ENCODE data around the gene SOCS6.
A peak's percentile ranks its signal among the peaks of the same experiment; 100 is the strongest.

The SOCS6 gene

GRCh38 chr18:70289351-70290312, 787 bp downstream of the SOCS6 start:
- Histone ChIP-seq H3K9ac (ENCODE audit: low read length) (peak overlapping the region; percentile 93), H3K4me1 (ENCODE audit: control insufficient read depth, insufficient read depth, low read length) (peaks cover 19% of the 10 kb centered on the region; the same call in 1 of the 2 replicates), H3K27ac (ENCODE audit: low read depth, low read length) (peak overlapping the region; percentile 55; the same call in 1 of the 2 replicates)

DNA sequence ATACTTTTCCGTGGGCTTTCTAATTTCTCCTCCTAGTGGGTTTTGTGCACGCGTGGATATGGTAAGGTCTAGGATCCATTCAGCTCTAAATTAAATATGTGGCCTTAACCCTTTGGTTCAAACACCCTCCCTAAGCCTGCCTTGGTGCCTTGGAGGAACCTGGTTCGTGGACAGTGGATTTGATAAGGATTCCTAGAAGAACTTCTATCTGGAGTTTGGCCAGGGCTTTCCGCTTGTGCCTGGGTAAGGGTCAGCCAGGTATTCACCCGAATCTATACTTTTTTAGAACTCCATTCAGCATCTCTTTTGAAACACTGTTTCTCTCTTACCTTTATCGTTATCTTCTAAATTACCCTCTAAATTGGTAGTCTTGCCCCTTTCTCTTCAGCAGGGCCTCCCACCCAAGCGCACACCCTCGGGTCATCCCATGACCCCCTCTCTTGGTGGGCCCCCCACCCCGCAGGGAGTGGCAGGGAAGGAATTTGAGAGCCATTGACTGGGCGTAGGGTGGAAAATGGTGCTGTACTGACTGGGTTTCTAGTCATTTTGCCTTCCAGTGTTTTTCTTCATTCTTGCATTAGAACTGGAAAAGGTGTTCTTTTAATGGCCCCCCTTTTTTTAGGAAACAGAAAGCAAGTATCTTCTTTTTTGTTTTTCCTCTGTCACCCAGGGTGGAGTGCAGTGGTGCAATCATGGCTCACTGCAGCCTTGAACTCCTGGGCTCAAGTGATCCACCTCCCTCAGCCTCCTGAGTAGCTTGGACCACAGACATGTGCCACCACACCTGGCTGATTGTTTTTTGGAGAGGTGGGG, 1.8 kb downstream of the SOCS6 start:
- Histone ChIP-seq H3K9me3 (ENCODE audit: control insufficient read depth, insufficient read depth, low read depth, low read length) (no peaks in the 10 kb centered on the region), H3K4me3 (ENCODE audit: low read depth, low read length) (peak overlapping the region; percentile 93), H3K9ac (ENCODE audit: low read length) (peak overlapping the region; percentile 93), H3K4me1 (ENCODE audit: control insufficient read depth, insufficient read depth, low read length) (peaks cover 22% of the 10 kb centered on the region), H3K27ac (ENCODE audit: low read depth, low read length) (no peak overlapping the region), H3K36me3 (ENCODE audit: control insufficient read depth, insufficient read depth, low read length) (no peaks in the 10 kb centered on the region), H3K27me3 (ENCODE audit: control insufficient read depth, insufficient read depth, low read length) (no peaks in the 10 kb centered on the region)

More at GRCh38 chr18:70289351-70290312, 787 bp downstream of the SOCS6 start:
- Histone ChIP-seq H3K36me3 (ENCODE audit: control insufficient read depth, insufficient read depth, low read length) (no peaks in the 10 kb centered on the region), H3K4me3 (ENCODE audit: low read depth, low read length) (peak overlapping the region; percentile 93), H3K27me3 (ENCODE audit: control insufficient read depth, insufficient read depth, low read length) (no peaks in the 10 kb centered on the region), H3K9me3 (ENCODE audit: control insufficient read depth, insufficient read depth, low read depth, low read length) (no peaks in the 10 kb centered on the region)

- Histone ChIP-seq H3K27me3 (ENCODE audit: control insufficient read depth, insufficient read depth, low read length) (no peaks in the 10 kb centered on the region), H3K9ac (ENCODE audit: low read length) (no peak overlapping the region), H3K4me3 (ENCODE audit: low read depth, low read length) (no peak overlapping the region)
These were observed 2.4 kb downstream of the SOCS6 start for GRCh38 chr18:70291295-70291574.

DNA sequence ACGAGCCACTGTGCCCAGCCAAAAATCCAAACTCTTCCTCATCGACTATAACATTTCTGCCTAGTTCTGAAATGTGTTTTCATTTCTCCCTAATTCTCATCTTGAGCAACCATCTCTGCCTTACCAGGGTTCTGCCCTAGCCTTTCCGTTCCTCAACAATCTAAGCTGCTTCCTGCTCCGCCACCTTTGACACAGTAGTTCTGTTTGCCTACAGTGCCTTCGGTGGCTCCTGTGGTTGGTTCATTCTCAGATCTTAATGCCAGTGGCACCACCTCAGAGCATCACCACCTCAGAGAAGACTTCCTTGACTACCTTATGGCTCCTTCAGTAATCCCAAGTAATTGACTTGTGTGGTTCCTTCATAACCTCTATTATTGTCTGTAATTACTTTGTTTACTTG, 3.8 kb downstream of the SOCS6 start:
- H3K9ac ChIP-seq (ENCODE audit: low read length), result no peak overlapping the region
- H3K27ac ChIP-seq (ENCODE audit: low read depth, low read length), result no peak overlapping the region
- no peaks in the 10 kb centered on the region for H3K27me3 ChIP-seq (ENCODE audit: control insufficient read depth, insufficient read depth, low read length)
- H3K4me3 ChIP-seq (ENCODE audit: low read depth, low read length), result no peak overlapping the region
- H3K36me3 ChIP-seq (ENCODE audit: control insufficient read depth, insufficient read depth, low read length), result no peaks in the 10 kb centered on the region
- peaks cover 34% of the 10 kb centered on the region for H3K4me1 ChIP-seq (ENCODE audit: control insufficient read depth, insufficient read depth, low read length)
- H3K9me3 ChIP-seq (ENCODE audit: control insufficient read depth, insufficient read depth, low read depth, low read length), result no peaks in the 10 kb centered on the region

More at GRCh38 chr18:70291295-70291574, 2.4 kb downstream of the SOCS6 start:
- Histone ChIP-seq H3K4me1 (ENCODE audit: control insufficient read depth, insufficient read depth, low read length) (peaks cover 27% of the 10 kb centered on the region), H3K9me3 (ENCODE audit: control insufficient read depth, insufficient read depth, low read depth, low read length) (no peaks in the 10 kb centered on the region), H3K27ac (ENCODE audit: low read depth, low read length) (no peak overlapping the region), H3K36me3 (ENCODE audit: control insufficient read depth, insufficient read depth, low read length) (no peaks in the 10 kb centered on the region)

DNA sequence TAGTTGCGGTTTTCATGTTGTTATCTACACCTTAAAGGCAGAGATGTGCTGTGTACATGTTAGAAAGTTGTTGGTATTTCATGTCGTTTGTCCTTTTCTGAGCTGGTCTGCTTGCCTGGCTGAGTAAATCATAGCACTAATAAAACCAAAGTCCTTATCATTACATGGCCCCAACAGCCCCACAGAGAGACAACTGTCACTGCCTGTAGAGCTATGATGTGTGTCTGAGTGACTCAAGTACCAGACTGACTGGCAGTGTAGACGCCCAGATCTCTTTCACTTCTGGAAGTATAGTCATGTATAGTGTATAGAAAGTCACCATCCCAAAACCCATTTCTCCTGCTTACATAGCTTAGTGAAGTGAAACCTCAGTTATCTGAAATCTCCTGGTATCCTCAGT, 4.3 kb downstream of the SOCS6 start:
- H3K27ac ChIP-seq (ENCODE audit: low read depth, low read length), result no peak overlapping the region
- no peaks in the 10 kb centered on the region for H3K36me3 ChIP-seq (ENCODE audit: control insufficient read depth, insufficient read depth, low read length)
- H3K27me3 ChIP-seq (ENCODE audit: control insufficient read depth, insufficient read depth, low read length), result no peaks in the 10 kb centered on the region
- H3K4me3 ChIP-seq (ENCODE audit: low read depth, low read length), result no peak overlapping the region
- H3K9me3 ChIP-seq (ENCODE audit: control insufficient read depth, insufficient read depth, low read depth, low read length), result no peaks in the 10 kb centered on the region
- H3K4me1 ChIP-seq (ENCODE audit: control insufficient read depth, insufficient read depth, low read length), result peaks cover 34% of the 10 kb centered on the region
- no peak overlapping the region for H3K9ac ChIP-seq (ENCODE audit: low read length)

- H3K9me3 ChIP-seq (ENCODE audit: control insufficient read depth, insufficient read depth, low read depth, low read length), result peaks cover 3% of the 10 kb centered on the region; the same call in 1 of the 2 replicates
- no peaks in the 10 kb centered on the region for H3K27me3 ChIP-seq (ENCODE audit: control insufficient read depth, insufficient read depth, low read length)
- H3K27ac ChIP-seq (ENCODE audit: low read depth, low read length), result no peak overlapping the region
- H3K4me1 ChIP-seq (ENCODE audit: control insufficient read depth, insufficient read depth, low read length), result peaks cover 34% of the 10 kb centered on the region
- no peak overlapping the region for H3K9ac ChIP-seq (ENCODE audit: low read length)
- no peak overlapping the region for H3K4me3 ChIP-seq (ENCODE audit: low read depth, low read length)
- H3K36me3 ChIP-seq (ENCODE audit: control insufficient read depth, insufficient read depth, low read length), result no peaks in the 10 kb centered on the region
These were observed 5.8 kb downstream of the SOCS6 start for GRCh38 chr18:70294471-70295191.

- Histone ChIP-seq H3K4me3 (ENCODE audit: low read depth, low read length) (no peak overlapping the region), H3K4me1 (ENCODE audit: control insufficient read depth, insufficient read depth, low read length) (peaks cover 26% of the 10 kb centered on the region)
These were observed 6.6 kb downstream of the SOCS6 start for GRCh38 chr18:70295192-70296188.

GRCh38 chr18:70296289-70296688, 7.4 kb downstream of the SOCS6 start:
- Histone ChIP-seq H3K9ac (ENCODE audit: low read length) (no peak overlapping the region), H3K27me3 (ENCODE audit: control insufficient read depth, insufficient read depth, low read length) (no peaks in the 10 kb centered on the region), H3K36me3 (ENCODE audit: control insufficient read depth, insufficient read depth, low read length) (no peaks in the 10 kb centered on the region), H3K9me3 (ENCODE audit: control insufficient read depth, insufficient read depth, low read depth, low read length) (peaks cover 3% of the 10 kb centered on the region; the same call in 1 of the 2 replicates), H3K4me1 (ENCODE audit: control insufficient read depth, insufficient read depth, low read length) (peaks cover 26% of the 10 kb centered on the region), H3K27ac (ENCODE audit: low read depth, low read length) (no peak overlapping the region), H3K4me3 (ENCODE audit: low read depth, low read length) (no peak overlapping the region)

More at GRCh38 chr18:70295192-70296188, 6.6 kb downstream of the SOCS6 start:
- Histone ChIP-seq H3K9ac (ENCODE audit: low read length) (no peak overlapping the region), H3K9me3 (ENCODE audit: control insufficient read depth, insufficient read depth, low read depth, low read length) (peaks cover 3% of the 10 kb centered on the region; the same call in 1 of the 2 replicates), H3K27me3 (ENCODE audit: control insufficient read depth, insufficient read depth, low read length) (no peaks in the 10 kb centered on the region), H3K27ac (ENCODE audit: low read depth, low read length) (no peak overlapping the region), H3K36me3 (ENCODE audit: control insufficient read depth, insufficient read depth, low read length) (no peaks in the 10 kb centered on the region)

DNA sequence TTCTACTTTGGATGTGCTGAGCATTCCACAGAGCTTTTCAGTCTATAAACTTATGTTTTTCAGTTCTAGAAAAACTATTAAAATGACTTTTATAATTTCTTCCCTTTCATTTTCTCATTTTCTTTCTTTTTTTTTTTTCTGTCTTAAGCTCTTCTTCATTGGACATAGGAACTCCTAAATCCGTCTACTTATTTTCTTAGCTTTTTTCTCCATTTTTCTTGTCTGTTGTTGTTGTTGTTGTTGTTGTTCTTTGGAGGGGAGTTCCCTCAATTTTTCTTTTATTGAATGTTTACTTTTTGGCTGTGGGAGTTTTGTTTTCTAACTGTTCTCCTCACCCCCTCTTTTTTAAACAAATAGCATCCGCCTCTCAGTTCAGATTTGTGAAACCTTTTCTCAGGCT, 7.9 kb downstream of the SOCS6 start:
- no peaks in the 10 kb centered on the region for H3K27me3 ChIP-seq (ENCODE audit: control insufficient read depth, insufficient read depth, low read length)
- no peak overlapping the region for H3K4me3 ChIP-seq (ENCODE audit: low read depth, low read length)
- H3K4me1 ChIP-seq (ENCODE audit: control insufficient read depth, insufficient read depth, low read length), result peaks cover 29% of the 10 kb centered on the region
- H3K9me3 ChIP-seq (ENCODE audit: control insufficient read depth, insufficient read depth, low read depth, low read length), result peaks cover 3% of the 10 kb centered on the region; the same call in 1 of the 2 replicates
- no peak overlapping the region for H3K9ac ChIP-seq (ENCODE audit: low read length)
- H3K36me3 ChIP-seq (ENCODE audit: control insufficient read depth, insufficient read depth, low read length), result no peaks in the 10 kb centered on the region
- H3K27ac ChIP-seq (ENCODE audit: low read depth, low read length), result no peak overlapping the region

DNA sequence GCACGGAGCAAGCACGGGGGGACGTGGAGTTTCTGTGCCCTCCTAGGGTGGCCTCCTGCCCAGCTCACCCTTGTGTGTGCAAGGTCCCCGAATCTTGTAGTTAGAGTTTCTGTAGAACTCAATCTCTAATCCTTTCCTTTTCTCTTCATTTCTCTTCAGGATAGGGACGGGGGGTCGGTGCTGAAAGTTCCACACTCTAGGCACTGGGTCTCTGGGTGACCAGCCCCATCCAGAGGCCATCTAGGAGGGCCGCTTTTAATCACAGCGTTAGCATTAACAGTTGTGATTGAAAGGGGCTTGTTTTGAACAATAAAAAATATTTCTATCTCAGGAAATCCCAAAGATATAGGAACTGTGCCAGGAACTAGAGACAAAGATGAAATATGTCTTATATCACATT, 10.5 kb downstream of the SOCS6 start:
- Histone ChIP-seq H3K27me3 (ENCODE audit: control insufficient read depth, insufficient read depth, low read length) (no peaks in the 10 kb centered on the region), H3K4me1 (ENCODE audit: control insufficient read depth, insufficient read depth, low read length) (peaks cover 25% of the 10 kb centered on the region), H3K9me3 (ENCODE audit: control insufficient read depth, insufficient read depth, low read depth, low read length) (peaks cover 3% of the 10 kb centered on the region; the same call in 1 of the 2 replicates), H3K9ac (ENCODE audit: low read length) (no peak overlapping the region), H3K27ac (ENCODE audit: low read depth, low read length) (peak overlapping the region; percentile 45; the same call in 1 of the 2 replicates), H3K4me3 (ENCODE audit: low read depth, low read length) (no peak overlapping the region), H3K36me3 (ENCODE audit: control insufficient read depth, insufficient read depth, low read length) (no peaks in the 10 kb centered on the region)
